ENCODE measurements around the gene NIBAN1.

GRCh38 chr1:184986250-184986649 lies 11.9 kb upstream of the NIBAN1 start:
- TF ChIP-seq, protein P1, sequence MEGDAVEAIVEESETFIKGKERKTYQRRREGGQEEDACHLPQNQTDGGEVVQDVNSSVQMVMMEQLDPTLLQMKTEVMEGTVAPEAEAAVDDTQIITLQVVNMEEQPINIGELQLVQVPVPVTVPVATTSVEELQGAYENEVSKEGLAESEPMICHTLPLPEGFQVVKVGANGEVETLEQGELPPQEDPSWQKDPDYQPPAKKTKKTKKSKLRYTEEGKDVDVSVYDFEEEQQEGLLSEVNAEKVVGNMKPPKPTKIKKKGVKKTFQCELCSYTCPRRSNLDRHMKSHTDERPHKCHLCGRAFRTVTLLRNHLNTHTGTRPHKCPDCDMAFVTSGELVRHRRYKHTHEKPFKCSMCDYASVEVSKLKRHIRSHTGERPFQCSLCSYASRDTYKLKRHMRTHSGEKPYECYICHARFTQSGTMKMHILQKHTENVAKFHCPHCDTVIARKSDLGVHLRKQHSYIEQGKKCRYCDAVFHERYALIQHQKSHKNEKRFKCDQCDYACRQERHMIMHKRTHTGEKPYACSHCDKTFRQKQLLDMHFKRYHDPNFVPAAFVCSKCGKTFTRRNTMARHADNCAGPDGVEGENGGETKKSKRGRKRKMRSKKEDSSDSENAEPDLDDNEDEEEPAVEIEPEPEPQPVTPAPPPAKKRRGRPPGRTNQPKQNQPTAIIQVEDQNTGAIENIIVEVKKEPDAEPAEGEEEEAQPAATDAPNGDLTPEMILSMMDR (IDR thresholded peaks at IDR 0.05), result no peak
- TF ChIP-seq POLR2AphosphoS5 (IDR thresholded peaks at IDR 0.05) (no peak), POLR2A (IDR thresholded peaks at IDR 0.05) (no peak)

Data from suprapubic skin (tissue), 4 donors.